ENCODE measurements around the gene GPHA2.

Gene GPHA2

GRCh38 chr11:64930340-64930739, 5.4 kb downstream of the GPHA2 start:
- DNase-seq (ENCODE audit: low read depth), result no peak

- no peak for DNase-seq (ENCODE audit: low read depth)
These were observed 6.1 kb downstream of the GPHA2 start for GRCh38 chr11:64929625-64930024.

DNA sequence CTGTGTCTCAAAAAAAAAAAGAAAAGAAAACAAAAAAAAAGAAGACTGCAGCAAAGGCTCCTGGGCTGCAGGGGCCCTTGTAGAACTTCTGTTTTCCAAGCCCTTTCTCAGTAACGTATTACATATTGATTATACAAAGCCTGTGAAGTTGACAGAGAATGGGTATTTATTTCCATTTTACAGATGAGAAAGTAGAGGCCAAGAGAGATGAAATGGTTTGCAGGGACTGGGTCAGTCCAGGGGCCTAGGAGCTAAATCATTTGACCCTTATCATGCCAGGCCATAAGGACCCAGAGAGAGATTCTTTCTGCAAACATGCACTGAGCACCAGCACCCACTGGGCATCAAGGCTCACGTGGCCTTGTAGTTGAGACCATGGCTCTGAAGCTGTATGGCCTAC, 6.7 kb downstream of the GPHA2 start:
- DNase-seq (ENCODE audit: low read depth), result no peak

GRCh38 chr11:64926689-64927088, 9.0 kb downstream of the GPHA2 start:
- no peak for DNase-seq (ENCODE audit: low read depth)

GRCh38 chr11:64925536-64926436, 9.9 kb downstream of the GPHA2 start:
- DNase-seq (ENCODE audit: low read depth), result no peak

- no peak for DNase-seq (ENCODE audit: low read depth)
These were observed 10.8 kb downstream of the GPHA2 start for GRCh38 chr11:64924910-64925284.

DNA sequence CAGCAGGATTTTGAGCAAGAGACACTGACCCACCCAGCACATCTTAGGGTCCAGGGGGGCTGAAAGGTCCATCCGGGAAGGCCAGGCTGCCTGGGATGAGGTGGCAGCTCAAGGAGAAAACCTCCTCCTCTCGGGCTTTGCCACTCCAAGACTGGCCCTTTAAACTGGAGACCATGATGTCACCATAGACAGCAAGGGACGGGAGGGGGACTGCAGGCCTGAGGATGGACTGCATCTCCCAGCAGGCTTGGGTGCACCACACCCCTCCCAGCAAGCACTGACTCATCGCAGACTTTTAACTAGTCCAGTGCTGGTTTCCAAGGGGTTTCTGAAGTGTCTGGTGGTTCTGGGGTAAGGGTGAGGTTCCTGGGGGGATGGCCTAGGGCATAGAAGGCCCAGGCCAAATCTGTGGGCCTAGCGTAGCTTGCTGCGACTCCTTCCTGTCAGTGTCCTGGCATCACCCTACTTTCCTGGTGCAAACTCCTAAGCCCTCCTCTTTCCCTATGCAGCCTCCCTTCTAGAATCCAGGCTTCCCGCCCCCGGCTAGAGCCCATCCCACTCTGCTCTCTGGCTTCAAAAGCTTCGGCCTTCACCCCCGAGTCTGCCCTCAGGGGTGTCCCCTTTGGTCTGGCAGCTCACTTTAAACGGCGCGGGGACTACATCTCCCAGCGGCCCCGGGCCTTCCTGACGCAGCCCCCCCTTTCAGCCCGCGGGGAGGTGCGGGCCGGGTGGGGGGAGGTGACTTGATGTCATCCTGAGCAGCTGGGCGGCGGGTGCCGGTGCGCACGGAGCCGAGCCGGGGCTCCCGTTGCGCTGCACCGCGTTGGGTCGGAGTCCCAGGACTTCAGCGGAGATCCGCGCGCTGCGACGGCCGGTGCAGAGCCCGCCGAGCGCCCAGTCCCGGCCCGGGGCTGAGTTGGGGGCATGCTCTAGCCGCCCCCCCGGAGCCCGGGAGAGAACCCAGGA, 11.5 kb downstream of the GPHA2 start, which contains the start of gene PPP2R5B:
PPP2R5B (plus strand) TSS at position 746 of the 966 bp plus-strand sequence. CDS start 1,046 bp downstream, outside the sequence.
- DNase-seq (ENCODE audit: low read depth), result peak; percentile 70

DNA sequence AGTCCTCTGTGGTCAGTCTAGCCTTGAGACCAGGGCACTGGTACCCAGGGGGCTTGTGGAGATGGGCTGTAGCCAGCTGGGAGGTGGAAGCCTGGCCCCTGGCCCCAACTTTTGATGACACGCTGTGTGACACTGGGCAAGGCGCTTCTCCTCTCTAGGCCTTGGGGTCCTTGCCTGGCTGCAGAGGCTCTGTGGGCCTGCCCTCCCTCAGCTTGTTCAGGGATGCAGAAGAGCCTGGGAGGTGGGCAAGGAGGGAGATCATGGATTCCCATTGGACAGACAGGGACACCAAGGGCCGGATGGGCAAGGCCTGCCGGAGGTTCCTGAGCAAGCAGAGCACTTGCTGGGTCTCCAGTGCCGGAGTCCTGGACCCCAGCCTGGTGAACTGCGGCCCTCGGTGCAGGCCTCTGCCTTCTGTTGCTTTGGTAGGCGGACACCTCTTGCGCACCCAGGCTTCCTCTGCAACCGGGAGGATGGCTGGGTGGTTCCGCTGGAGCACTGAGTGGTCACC, 12.5 kb downstream of the GPHA2 start:
- no peak for DNase-seq (ENCODE audit: low read depth)

GRCh38 chr11:64921384-64921783, 14.3 kb downstream of the GPHA2 start:
- DNase-seq (ENCODE audit: low read depth), result no peak

- DNase-seq (ENCODE audit: low read depth), result no peak
These were observed 15.6 kb downstream of the GPHA2 start for GRCh38 chr11:64920124-64920523.

- DNase-seq (ENCODE audit: low read depth), result no peak
These were observed 16.1 kb downstream of the GPHA2 start for GRCh38 chr11:64919627-64920026.

DNA sequence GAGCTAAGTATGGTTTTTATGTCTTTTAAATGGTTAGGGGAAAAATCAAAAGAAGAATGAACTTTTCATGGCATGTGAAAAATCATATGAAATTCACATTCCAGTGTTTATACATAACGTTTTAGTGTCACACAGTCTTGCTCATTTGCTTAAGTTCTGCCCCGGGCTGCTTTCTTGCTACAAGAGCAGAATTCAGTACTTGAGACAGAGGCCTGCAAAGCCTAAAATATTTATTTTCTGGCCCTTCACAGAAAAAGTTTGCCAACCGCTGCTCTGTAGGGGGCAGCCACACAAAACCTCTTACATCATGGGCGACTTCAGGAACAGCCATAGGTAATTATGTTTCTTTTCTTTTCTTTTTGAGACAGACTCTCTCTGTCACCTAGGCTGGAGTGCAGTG, 17.7 kb downstream of the GPHA2 start:
- no peak for DNase-seq (ENCODE audit: low read depth)

- no peak for DNase-seq (ENCODE audit: low read depth)
These were observed 18.1 kb downstream of the GPHA2 start for GRCh38 chr11:64917663-64917995.

DNA sequence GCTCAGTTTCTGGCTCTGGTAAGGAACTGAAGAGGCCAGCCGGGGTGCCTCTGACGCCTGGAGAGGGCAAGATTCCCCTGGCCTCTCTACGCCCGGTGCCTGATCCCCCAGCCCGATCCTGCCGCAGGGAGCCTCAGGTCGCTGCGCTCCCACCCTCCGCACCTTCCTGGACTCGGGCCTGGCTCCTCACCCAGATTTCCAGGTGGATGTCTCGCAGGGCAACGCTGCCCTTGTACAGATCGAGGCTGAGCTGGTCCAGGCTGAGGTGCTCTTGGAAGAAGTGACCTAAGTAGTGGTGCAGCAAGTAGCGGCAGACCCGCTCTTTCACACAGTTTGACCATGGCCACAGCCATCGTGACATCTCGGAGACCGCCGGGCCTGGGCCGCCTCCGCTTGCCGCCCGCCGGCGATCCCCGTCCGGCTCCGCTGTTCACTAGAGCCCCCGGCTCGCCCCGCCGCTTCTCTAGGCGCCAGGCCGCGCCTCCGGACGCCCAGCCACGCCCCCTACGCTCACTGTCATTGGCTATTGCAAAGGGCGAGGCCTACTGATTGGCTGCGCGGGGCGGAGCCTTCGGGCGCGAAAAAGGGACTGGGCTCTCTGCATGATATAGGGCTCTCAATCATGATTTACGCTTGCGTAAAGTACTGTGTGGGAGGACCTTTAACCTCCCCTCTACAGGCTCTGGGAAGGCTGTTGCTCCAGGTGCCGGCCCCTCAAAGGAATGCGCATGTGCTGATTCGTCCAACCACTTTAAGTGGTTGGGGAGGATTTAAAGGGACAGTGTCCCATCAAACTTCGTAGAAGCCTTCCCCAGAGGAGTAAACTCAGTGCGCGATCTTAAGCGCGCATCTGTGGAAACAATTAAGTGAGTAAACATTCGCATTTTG, 18.7 kb downstream of the GPHA2 start, which contains the start of gene ATG2A:
ATG2A (minus strand) TSS at position 435 of the 888 bp plus-strand sequence; CDS start at position 361, 74 bp downstream.
- DNase-seq (ENCODE audit: low read depth), result peak; percentile 98

GRCh38 chr11:64916040-64916774, 19.5 kb downstream of the GPHA2 start:
- no peak for DNase-seq (ENCODE audit: low read depth)

DNA sequence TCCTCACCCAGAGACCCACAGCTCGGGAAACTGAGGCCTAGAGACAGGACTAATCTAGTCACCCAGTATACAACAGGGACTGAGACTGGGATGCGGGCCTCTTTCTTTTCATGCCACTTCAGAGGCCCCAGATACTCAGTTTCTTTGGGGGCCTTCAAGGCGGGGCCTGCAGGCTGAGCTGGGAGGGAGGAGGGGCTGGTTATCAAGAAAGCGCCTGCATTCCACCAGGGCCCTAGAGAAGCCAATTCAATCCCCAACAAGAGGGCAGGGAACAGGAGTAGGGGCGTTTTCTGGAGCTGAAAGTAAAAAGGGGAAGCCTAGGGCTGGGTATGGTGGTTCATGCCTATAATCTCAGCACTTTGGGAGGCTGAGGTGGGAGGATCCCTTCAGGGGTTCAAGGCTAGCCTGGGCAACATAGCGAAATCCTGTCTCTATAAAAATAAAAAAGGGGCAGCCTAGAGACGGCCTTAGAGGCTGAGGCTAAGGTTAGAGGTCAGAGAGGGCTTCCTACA, 20.3 kb downstream of the GPHA2 start:
- no peak for DNase-seq (ENCODE audit: low read depth)

- DNase-seq (ENCODE audit: low read depth), result no peak
These were observed 21.6 kb downstream of the GPHA2 start for GRCh38 chr11:64914123-64914522.

DNA sequence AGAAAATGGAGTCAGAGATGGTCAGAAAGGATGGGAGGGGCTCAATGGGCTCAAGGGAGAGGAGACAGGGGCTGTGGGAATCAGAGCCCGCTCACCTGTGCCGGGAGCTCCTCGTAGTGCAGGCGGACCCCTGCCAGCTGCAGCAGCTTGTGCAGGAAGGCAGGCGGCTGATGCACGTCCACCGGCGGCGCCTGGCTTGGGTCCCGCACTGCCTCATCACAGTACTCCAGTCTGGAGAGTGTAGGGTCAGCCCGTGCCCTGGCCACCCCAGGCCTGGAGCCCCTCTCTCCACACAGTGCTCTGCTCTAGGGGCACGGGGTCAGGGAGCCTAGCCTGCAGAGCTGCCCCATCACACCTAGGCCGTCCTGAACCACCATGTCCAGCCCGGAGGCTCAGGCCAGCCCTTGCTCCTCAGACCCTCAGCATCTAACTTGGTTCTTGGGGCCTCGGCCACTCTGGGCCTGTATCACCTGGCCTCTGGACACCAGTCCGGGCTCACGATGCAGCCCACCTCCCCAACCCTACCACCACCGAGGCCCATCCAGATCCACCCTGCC, 22.4 kb downstream of the GPHA2 start:
- DNase-seq (ENCODE audit: low read depth), result no peak

DNA sequence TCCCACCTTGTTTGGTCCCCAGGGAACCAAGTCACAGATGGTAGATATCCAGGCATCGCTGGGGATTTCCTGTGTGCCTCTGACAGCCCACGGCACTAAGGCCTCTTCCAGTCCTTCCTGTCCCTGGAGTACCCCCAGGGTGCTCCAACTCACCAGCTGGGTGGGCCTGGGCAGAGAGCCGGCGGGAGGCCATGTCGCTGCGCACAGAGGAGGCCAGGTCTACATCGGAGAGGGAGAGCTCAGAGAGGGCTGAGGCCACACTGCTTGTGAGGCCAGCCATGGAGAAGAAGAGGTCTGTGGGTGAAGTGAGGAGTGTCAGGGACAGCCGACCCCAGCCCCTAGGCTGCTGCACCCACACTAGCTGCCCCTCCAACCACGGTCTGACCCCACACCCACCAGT, 24.0 kb downstream of the GPHA2 start:
- DNase-seq (ENCODE audit: low read depth), result no peak

- DNase-seq (ENCODE audit: low read depth), result no peak
These were observed 24.6 kb downstream of the GPHA2 start for GRCh38 chr11:64911142-64911541.

Data from stimulated activated CD8-positive, alpha-beta memory T cell treated with anti-CD3 and anti-CD28 coated beads, Interleukin-15, amount 100 ng/mL, for 24 hours (primary cell).